ENCODE measurements around the gene TINCR.

TINCR gene

GRCh38 chr19:5524081-5524480 is 43.7 kb downstream of the TINCR start:
- no peak for TF ChIP-seq CTCF (IDR thresholded peaks at IDR 0.05; ENCODE audit: low read depth, low read length)
- no peak for DNase-seq (ENCODE audit: low read depth, low spot score)
- H3K4me3 ChIP-seq (ENCODE audit: low read depth, low read length): no peak overlapping the region
- in situ Hi-C loops (cut with HindIII; ENCODE audit: low sequenced_read_pairs): no loop called here

- no peak for TF ChIP-seq CTCF (IDR thresholded peaks at IDR 0.05; ENCODE audit: low read depth, low read length)
- in situ Hi-C loops (cut with HindIII; ENCODE audit: low sequenced_read_pairs): no loop called here
- no peak for DNase-seq (ENCODE audit: low read depth, low spot score)
- no peak overlapping the region for H3K4me3 ChIP-seq (ENCODE audit: low read depth, low read length)
Observed at GRCh38 chr19:5522106-5522505, 45.6 kb downstream of the TINCR start.

- TF ChIP-seq CTCF (IDR thresholded peaks at IDR 0.05; ENCODE audit: low read depth, low read length): no peak
- no peak for DNase-seq (ENCODE audit: low read depth, low spot score)
- no peak overlapping the region for H3K4me3 ChIP-seq (ENCODE audit: low read depth, low read length)
- in situ Hi-C loops (cut with HindIII; ENCODE audit: low sequenced_read_pairs): no loop called here
Observed at GRCh38 chr19:5520501-5520900, 47.3 kb downstream of the TINCR start.

GRCh38 chr19:5519076-5519475 is 48.7 kb downstream of the TINCR start:
- no peak for TF ChIP-seq CTCF (IDR thresholded peaks at IDR 0.05; ENCODE audit: low read depth, low read length)
- in situ Hi-C loops (cut with HindIII; ENCODE audit: low sequenced_read_pairs): no loop called here
- H3K4me3 ChIP-seq (ENCODE audit: low read depth, low read length): no peak overlapping the region
- no peak for DNase-seq (ENCODE audit: low read depth, low spot score)

GRCh38 chr19:5515737-5516136 is 52.0 kb downstream of the TINCR start:
- no peak overlapping the region for H3K4me3 ChIP-seq (ENCODE audit: low read depth, low read length)
- DNase-seq (ENCODE audit: low read depth, low spot score): no peak
- in situ Hi-C loops (cut with HindIII; ENCODE audit: low sequenced_read_pairs): no loop called here
- TF ChIP-seq CTCF (IDR thresholded peaks at IDR 0.05; ENCODE audit: low read depth, low read length): peak; percentile 20

- no peak for TF ChIP-seq CTCF (IDR thresholded peaks at IDR 0.05; ENCODE audit: low read depth, low read length)
- DNase-seq (ENCODE audit: low read depth, low spot score): no peak
- in situ Hi-C loops (cut with HindIII; ENCODE audit: low sequenced_read_pairs): no loop called here
- H3K4me3 ChIP-seq (ENCODE audit: low read depth, low read length): no peak overlapping the region
Observed at GRCh38 chr19:5514001-5514400, 53.8 kb downstream of the TINCR start.

- H3K4me3 ChIP-seq (ENCODE audit: low read depth, low read length): no peak overlapping the region
- no peak for TF ChIP-seq CTCF (IDR thresholded peaks at IDR 0.05; ENCODE audit: low read depth, low read length)
- DNase-seq (ENCODE audit: low read depth, low spot score): no peak
- in situ Hi-C loops (cut with HindIII; ENCODE audit: low sequenced_read_pairs): no loop called here
Observed at GRCh38 chr19:5512715-5513114, 55.0 kb downstream of the TINCR start.

Measured in astrocyte of the spinal cord (primary cell).